ENCODE data around the gene SPTLC3.

DNA sequence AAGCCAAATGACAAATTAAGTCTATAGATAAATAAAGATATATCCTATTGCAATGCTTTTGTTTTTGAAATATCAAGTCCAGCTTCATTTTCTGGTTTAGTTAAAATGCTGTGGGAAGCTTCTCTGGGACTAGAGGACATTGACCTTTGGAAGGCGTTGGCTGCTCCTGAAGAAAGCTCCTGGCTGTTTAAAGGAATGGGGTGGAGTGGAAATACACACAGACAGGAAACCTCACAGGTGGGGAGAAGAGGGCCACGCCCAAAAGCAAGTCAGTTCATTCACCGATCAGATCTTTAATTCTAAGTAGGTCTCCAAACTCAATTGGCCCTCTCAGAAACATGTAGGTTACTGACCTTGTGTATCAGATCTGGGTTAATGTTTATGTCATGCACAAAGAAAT, 59.6 kb downstream of the SPTLC3 start:
- TF ChIP-seq CTCF (conservative IDR thresholded peaks at IDR 0.05 in 1 of 2, IDR thresholded peaks at IDR 0.05 in 1 of 2; ENCODE audit: extremely low read depth in 1 of 2, insufficient read depth in 1 of 2, low read depth in 1 of 2, low read length in 2 of 2): no peak
- TF ChIP-seq EZH2 (IDR thresholded peaks at IDR 0.05; ENCODE audit: borderline replicate concordance, low read length): no peak

Data from mammary epithelial cell (primary cell).